K562 (cell line): ENCODE measurements around the gene DYRK1A. TPM values are rescaled to one million over a fixed set of nuclear protein-coding genes. Genes with fewer than 3 reads are reported as not detected.

ENCODE experiments used
- ATF3 ChIP-seq, 2 experiments: fragments of 450-650 bp in 1 of 2; sonication (generic) in 1 of 2; formaldehyde crosslinking in 1 of 2; IDR thresholded peaks in 1 of 2; conservative IDR thresholded peaks in 1 of 2; 2 replicates each; pipeline versions ENCODE4 v1.6.1 to v1.8.1; 2016 to 2023; ENCODE audit warnings: mild to moderate bottlenecking in 2 of 2, moderate library complexity in 2 of 2, inconsistent platforms in 1 of 2, missing genetic modification reagents in 1 of 2
- DIDO1 ChIP-seq: fragments of 450-650 bp; IDR thresholded peaks from 2 replicates; pipeline ENCODE4 v1.6.1; 2016; ENCODE audit warnings: low read depth, missing biosample characterization, missing genetic modification characterization
- EGR1 ChIP-seq: fragments of 450-650 bp; conservative IDR thresholded peaks from 2 replicates; pipeline ENCODE4 v1.6.1; 2017; ENCODE audit warnings: mild to moderate bottlenecking
- PATZ1 ChIP-seq: fragments of 250-450 bp; sonication (Bioruptor Pico); IDR thresholded peaks from 2 replicates; pipeline ENCODE4 v1.5.0; 2020; ENCODE audit warnings: mild to moderate bottlenecking, borderline replicate concordance
- SIX5 ChIP-seq, 2 experiments: IDR thresholded peaks; 2 replicates each; pipeline ENCODE4 v1.6.1; 2011; ENCODE audit warnings: low read length in 2 of 2, borderline replicate concordance in 1 of 2, low read depth in 1 of 2, mild to moderate bottlenecking in 1 of 2, moderate library complexity in 1 of 2; ENCODE audit not compliant: insufficient read depth in 1 of 2
- ZBTB2 ChIP-seq: fragments of 450-650 bp; IDR thresholded peaks from 2 replicates; pipeline ENCODE4 v1.6.1; 2016; ENCODE audit warnings: antibody characterized with exemption
- polyA plus RNA-seq, 8 experiments: library from polyadenylated mRNA; depleted of rRNA in 4 of 8; stranded (reverse) in 5 of 8; unstranded in 3 of 8; fragments of >200 nt; fragmentation: Nextera tagmentation in 2 of 8; fragmentation: Illumina TruSeq in 1 of 8; extraction: Ambion mirVana in 2 of 8; extraction: Trizol in 1 of 8; gene quantifications; 2 replicates each; pipeline versions ENCODE4 v1.2.1 to v1.2.3, GENCODE V29; 2011 to 2014; ENCODE audit warnings: inconsistent platforms in 1 of 8, missing spikeins in 1 of 8
- total RNA-seq, 7 experiments: library from RNA; depleted of rRNA in 6 of 7; stranded (reverse); fragments of >200 nt in 6 of 7; fragmentation: Illumina TruSeq in 2 of 7; extraction: Trizol in 2 of 7; gene quantifications; 2 replicates each; pipeline versions ENCODE4 v1.2.1 to v1.2.3, GENCODE V29; 2011 to 2021; ENCODE audit warnings: low replicate concordance in 1 of 7
- TF ChIP-seq, protein P1 (sequence below): fragments of 450-650 bp; IDR thresholded peaks from 2 replicates; pipeline ENCODE4 v1.6.1; 2016; ENCODE audit warnings: borderline replicate concordance
- TF ChIP-seq, protein P2 (sequence below): fragments of 450-650 bp; IDR thresholded peaks from 2 replicates; pipeline ENCODE4 v1.6.1; 2016; ENCODE audit warnings: low read depth

DYRK1A gene
- total and polyA plus RNA-seq, 9 of the 15 experiments (the other 6 are each of a cell fraction or from before 2014, with no cell fraction given): 3.7 to 64.8 (median 42.3) TPM

- TF ChIP-seq, protein P1, sequence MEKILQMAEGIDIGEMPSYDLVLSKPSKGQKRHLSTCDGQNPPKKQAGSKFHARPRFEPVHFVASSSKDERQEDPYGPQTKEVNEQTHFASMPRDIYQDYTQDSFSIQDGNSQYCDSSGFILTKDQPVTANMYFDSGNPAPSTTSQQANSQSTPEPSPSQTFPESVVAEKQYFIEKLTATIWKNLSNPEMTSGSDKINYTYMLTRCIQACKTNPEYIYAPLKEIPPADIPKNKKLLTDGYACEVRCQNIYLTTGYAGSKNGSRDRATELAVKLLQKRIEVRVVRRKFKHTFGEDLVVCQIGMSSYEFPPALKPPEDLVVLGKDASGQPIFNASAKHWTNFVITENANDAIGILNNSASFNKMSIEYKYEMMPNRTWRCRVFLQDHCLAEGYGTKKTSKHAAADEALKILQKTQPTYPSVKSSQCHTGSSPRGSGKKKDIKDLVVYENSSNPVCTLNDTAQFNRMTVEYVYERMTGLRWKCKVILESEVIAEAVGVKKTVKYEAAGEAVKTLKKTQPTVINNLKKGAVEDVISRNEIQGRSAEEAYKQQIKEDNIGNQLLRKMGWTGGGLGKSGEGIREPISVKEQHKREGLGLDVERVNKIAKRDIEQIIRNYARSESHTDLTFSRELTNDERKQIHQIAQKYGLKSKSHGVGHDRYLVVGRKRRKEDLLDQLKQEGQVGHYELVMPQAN: 0 out of 2 replicates have a peak, but pooled peaks have one; percentile 46
- peak; percentile 17; the same call in 1 of the 2 replicates for TF ChIP-seq DIDO1
- peak; percentile 27; the same call in 1 of the 2 replicates for TF ChIP-seq EGR1
- TF ChIP-seq PATZ1 (CRISPR knock-in tag): no peak
- TF ChIP-seq SIX5 (IDR thresholded peaks at IDR 0.05; ENCODE audit: borderline replicate concordance in 1 of 2, insufficient read depth in 1 of 2, low read depth in 1 of 2, low read length in 2 of 2): no peak
- TF ChIP-seq ATF3 (IDR thresholded peaks at IDR 0.05): peak; percentile 97
- TF ChIP-seq ATF3 (CRISPR knock-in tag; conservative IDR thresholded peaks at IDR 0.05): peak; percentile 91; the same call in 1 of the 2 replicates
- peak; percentile 49; the same call in 1 of the 2 replicates for TF ChIP-seq ZBTB2
- TF ChIP-seq, protein P2, sequence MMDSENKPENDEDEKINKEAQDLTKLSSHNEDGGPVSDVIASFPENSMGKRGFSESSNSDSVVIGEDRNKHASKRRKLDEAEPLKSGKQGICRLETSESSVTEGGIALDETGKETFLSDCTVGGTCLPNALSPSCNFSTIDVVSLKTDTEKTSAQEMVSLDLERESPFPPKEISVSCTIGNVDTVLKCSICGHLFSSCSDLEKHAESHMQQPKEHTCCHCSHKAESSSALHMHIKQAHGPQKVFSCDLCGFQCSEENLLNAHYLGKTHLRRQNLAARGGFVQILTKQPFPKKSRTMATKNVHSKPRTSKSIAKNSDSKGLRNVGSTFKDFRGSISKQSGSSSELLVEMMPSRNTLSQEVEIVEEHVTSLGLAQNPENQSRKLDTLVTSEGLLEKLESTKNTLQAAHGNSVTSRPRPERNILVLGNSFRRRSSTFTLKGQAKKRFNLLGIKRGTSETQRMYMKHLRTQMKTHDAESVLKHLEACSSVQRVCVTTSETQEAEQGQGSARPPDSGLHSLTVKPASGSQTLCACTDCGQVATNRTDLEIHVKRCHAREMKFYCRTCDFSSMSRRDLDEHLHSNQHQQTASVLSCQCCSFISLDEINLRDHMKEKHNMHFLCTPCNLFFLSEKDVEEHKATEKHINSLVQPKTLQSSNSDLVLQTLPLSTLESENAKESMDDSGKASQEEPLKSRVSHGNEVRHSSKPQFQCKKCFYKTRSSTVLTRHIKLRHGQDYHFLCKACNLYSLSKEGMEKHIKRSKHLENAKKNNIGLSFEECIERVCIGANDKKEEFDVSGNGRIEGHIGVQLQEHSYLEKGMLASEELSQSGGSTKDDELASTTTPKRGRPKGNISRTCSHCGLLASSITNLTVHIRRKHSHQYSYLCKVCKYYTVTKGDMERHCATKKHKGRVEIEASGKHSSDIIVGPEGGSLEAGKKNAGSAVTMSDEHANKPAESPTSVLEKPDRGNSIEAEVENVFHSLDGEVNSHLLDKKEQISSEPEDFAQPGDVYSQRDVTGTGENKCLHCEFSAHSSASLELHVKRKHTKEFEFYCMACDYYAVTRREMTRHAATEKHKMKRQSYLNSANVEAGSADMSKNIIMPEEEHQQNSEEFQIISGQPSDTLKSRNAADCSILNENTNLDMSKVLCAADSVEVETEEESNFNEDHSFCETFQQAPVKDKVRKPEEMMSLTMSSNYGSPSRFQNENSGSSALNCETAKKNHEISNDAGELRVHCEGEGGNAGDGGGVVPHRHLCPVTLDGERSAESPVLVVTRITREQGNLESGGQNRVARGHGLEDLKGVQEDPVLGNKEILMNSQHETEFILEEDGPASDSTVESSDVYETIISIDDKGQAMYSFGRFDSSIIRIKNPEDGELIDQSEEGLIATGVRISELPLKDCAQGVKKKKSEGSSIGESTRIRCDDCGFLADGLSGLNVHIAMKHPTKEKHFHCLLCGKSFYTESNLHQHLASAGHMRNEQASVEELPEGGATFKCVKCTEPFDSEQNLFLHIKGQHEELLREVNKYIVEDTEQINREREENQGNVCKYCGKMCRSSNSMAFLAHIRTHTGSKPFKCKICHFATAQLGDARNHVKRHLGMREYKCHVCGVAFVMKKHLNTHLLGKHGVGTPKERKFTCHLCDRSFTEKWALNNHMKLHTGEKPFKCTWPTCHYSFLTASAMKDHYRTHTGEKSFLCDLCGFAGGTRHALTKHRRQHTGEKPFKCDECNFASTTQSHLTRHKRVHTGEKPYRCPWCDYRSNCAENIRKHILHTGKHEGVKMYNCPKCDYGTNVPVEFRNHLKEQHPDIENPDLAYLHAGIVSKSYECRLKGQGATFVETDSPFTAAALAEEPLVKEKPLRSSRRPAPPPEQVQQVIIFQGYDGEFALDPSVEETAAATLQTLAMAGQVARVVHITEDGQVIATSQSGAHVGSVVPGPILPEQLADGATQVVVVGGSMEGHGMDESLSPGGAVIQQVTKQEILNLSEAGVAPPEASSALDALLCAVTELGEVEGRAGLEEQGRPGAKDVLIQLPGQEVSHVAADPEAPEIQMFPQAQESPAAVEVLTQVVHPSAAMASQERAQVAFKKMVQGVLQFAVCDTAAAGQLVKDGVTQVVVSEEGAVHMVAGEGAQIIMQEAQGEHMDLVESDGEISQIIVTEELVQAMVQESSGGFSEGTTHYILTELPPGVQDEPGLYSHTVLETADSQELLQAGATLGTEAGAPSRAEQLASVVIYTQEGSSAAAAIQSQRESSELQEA: no peak
Measured at GRCh38 chr21:37564341-37564923, 197.9 kb downstream of the DYRK1A start (continued).
